Brain microvascular endothelial cell (primary cell): ENCODE data around the gene MXI1.

Experiments used
- DNase-seq: peaks from one replicate; pipeline ENCODE4 v3.0.0-alpha.2; 2020
- H3K27ac ChIP-seq: fragments of 250-450 bp; sonication (Bioruptor Pico); 2 replicates; pipeline ENCODE4 v1.5.1; 2020; ENCODE audit warnings: mild to moderate bottlenecking, moderate library complexity
- H3K27me3 ChIP-seq: fragments of 250-450 bp; sonication (Bioruptor Pico); replicated peaks from 2 replicates; pipeline ENCODE4 v1.5.1; 2020; ENCODE audit warnings: mild to moderate bottlenecking
- H3K36me3 ChIP-seq: fragments of 250-450 bp; sonication (Bioruptor Pico); replicated peaks from 2 replicates; pipeline ENCODE4 v1.5.1; 2020; ENCODE audit warnings: mild to moderate bottlenecking
- H3K4me3 ChIP-seq: 2 replicates; pipeline ENCODE4 v1.5.1; 2011; ENCODE audit warnings: low read depth, mild to moderate bottlenecking, control low read depth, low read length, moderate library complexity
- in situ Hi-C: cut with HindIII; loops from 2 replicates; pipeline ENCODE4 v1.10.0; 2017; ENCODE audit warnings: low sequenced_read_pairs, low pct_ligation_motif_present
- TF ChIP-seq, protein P1 (sequence below): IDR thresholded peaks from 2 replicates; pipeline ENCODE4 v1.5.1; 2011; ENCODE audit warnings: low read depth, mild to moderate bottlenecking, moderate library complexity, low read length, control low read depth, inconsistent platforms; ENCODE audit errors: missing control alignments

MXI1 gene

GRCh38 chr10:110169586-110169985 lies 37.8 kb upstream of the MXI1 start:
- in situ Hi-C loops, result no loop called here
- TF ChIP-seq, protein P1, sequence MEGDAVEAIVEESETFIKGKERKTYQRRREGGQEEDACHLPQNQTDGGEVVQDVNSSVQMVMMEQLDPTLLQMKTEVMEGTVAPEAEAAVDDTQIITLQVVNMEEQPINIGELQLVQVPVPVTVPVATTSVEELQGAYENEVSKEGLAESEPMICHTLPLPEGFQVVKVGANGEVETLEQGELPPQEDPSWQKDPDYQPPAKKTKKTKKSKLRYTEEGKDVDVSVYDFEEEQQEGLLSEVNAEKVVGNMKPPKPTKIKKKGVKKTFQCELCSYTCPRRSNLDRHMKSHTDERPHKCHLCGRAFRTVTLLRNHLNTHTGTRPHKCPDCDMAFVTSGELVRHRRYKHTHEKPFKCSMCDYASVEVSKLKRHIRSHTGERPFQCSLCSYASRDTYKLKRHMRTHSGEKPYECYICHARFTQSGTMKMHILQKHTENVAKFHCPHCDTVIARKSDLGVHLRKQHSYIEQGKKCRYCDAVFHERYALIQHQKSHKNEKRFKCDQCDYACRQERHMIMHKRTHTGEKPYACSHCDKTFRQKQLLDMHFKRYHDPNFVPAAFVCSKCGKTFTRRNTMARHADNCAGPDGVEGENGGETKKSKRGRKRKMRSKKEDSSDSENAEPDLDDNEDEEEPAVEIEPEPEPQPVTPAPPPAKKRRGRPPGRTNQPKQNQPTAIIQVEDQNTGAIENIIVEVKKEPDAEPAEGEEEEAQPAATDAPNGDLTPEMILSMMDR, result no peak
- H3K27ac ChIP-seq, result no peak overlapping the region
- no peaks in the 10 kb centered on the region for H3K36me3 ChIP-seq
- no peak for DNase-seq
- no peak overlapping the region for H3K4me3 ChIP-seq
- peaks cover 25% of the 10 kb centered on the region for H3K27me3 ChIP-seq

DNA sequence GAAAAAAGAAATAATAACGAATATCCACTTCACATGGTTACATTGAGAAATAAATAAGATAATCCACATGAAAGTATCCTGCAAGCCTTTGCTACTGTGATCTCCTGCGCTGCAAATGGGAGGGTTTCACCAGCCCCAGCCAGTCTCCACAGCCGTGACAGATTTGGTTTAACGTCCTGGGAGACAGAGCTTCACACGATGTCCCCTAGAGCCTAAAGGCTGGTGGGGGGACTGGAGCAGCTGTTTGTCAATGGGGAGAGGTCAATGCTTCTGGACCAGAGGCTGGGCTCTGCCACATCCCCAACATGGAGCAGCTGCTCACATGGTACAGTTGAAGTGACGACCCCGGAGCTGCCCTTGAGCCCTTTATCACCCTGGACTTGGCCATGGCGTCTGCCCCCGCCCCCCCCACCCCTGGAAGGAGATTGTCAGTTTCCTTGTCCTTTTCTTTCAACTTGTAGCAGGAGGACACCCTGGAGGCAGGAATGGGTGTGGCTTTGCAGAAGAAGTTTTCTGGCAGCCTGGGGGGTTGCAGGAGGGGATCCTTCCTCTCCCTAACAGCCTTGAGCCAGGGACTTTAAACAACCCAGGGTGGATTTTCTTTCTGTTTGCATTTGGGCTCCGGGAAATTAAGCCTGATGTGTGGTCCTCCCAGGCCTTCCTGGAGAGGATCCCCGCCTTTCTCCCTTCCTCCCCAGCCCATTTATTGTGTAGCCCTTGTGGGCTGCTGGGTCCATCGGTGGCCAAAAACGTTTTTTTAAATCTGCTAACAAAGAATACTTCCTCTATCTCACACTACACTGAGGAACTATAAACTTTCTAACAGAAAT lies 37.0 kb upstream of the MXI1 start:
- Histone ChIP-seq H3K4me3 (no peak overlapping the region), H3K27ac (no peak overlapping the region), H3K27me3 (peaks cover 25% of the 10 kb centered on the region), H3K36me3 (no peaks in the 10 kb centered on the region)
- DNase-seq, result no peak
- TF ChIP-seq, protein P1, result peak; percentile 2
- in situ Hi-C loops, result no loop called here

GRCh38 chr10:110171032-110171431 lies 36.4 kb upstream of the MXI1 start:
- DNase-seq, result no peak
- TF ChIP-seq, protein P1, result no peak
- in situ Hi-C loops, result no loop called here
- H3K36me3 ChIP-seq, result no peaks in the 10 kb centered on the region
- H3K27me3 ChIP-seq, result peaks cover 25% of the 10 kb centered on the region
- H3K4me3 ChIP-seq, result no peak overlapping the region
- H3K27ac ChIP-seq, result no peak overlapping the region

GRCh38 chr10:110172155-110172554 lies 35.2 kb upstream of the MXI1 start:
- H3K27ac ChIP-seq, result no peak overlapping the region
- H3K27me3 ChIP-seq, result peaks cover 23% of the 10 kb centered on the region
- H3K4me3 ChIP-seq, result no peak overlapping the region
- in situ Hi-C loops, result no loop called here
- no peak for DNase-seq
- TF ChIP-seq, protein P1, result no peak
- H3K36me3 ChIP-seq, result no peaks in the 10 kb centered on the region

DNA sequence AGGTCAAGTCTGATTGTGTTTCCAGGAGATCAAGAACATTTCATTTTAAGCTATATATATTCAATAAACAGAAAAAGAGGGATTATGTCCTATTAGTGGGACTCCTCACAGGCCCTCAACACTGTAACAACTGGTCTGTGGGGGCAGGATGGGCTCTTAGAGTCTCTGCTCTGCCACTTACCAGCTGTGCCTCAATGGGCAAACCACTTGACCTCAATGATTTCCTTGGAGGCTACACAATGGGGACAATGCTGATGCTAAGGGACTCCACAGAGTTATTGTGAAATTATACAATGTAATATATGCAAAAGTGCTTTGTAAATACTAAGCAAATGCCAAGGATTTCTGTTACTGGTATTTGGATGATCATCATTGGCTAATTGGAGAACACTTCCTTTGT lies 33.2 kb upstream of the MXI1 start:
- peaks cover 10% of the 10 kb centered on the region for H3K27me3 ChIP-seq
- H3K27ac ChIP-seq, result no peak overlapping the region
- TF ChIP-seq, protein P1, result no peak
- H3K4me3 ChIP-seq, result no peak overlapping the region
- in situ Hi-C loops, result no loop called here
- DNase-seq, result no peak
- no peaks in the 10 kb centered on the region for H3K36me3 ChIP-seq

GRCh38 chr10:110174816-110175215 lies 32.6 kb upstream of the MXI1 start:
- DNase-seq, result no peak
- peaks cover 4% of the 10 kb centered on the region for H3K27me3 ChIP-seq
- TF ChIP-seq, protein P1, result no peak
- no peak overlapping the region for H3K4me3 ChIP-seq
- H3K27ac ChIP-seq, result no peak overlapping the region
- no peaks in the 10 kb centered on the region for H3K36me3 ChIP-seq
- in situ Hi-C loops, result no loop called here
